Mammary epithelial cell (primary cell): ENCODE results near the gene MORN4.

Source experiments
- CTCF ChIP-seq, 2 donors: IDR thresholded peaks in 1 of 2; conservative IDR thresholded peaks in 1 of 2; 2 replicates each; pipeline ENCODE4 v1.5.1; 2011 to 2012; ENCODE audit warnings: inconsistent platforms in 2 of 2, low read length in 2 of 2, mild to moderate bottlenecking in 2 of 2, control low read depth in 1 of 2, low read depth in 1 of 2; ENCODE audit not compliant: insufficient read depth in 1 of 2; ENCODE audit errors: extremely low read depth in 1 of 2
- EZH2 ChIP-seq: IDR thresholded peaks from 2 replicates; pipeline ENCODE4 v1.6.1; 2012; ENCODE audit warnings: low read length, inconsistent platforms, borderline replicate concordance

- TF ChIP-seq CTCF (conservative IDR thresholded peaks at IDR 0.05 in 1 of 2, IDR thresholded peaks at IDR 0.05 in 1 of 2; ENCODE audit: extremely low read depth in 1 of 2, insufficient read depth in 1 of 2, low read depth in 1 of 2, low read length in 2 of 2) (no peak), EZH2 (no peak)
These were observed 33.7 kb upstream of the MORN4 start for GRCh38 chr10:97666992-97667391.
